HEK293T (cell line): ENCODE data around the gene MEGF9.
A peak's percentile ranks its signal among the peaks of the same experiment; 100 is the strongest.

Experiments used
- CTCF ChIA-PET: fragments of 350-600 bp; formaldehyde crosslinking; extraction: SDS; loops from one replicate; lab custom pipeline; 2021; ENCODE audit warnings: antibody characterized with exemption, inconsistent platforms; lab: Yijun Ruan, JAX
- POLR2A ChIA-PET: fragments of 350-600 bp; formaldehyde crosslinking; extraction: SDS; loops from one replicate; lab custom pipeline; 2020; ENCODE audit warnings: antibody characterized with exemption, inconsistent platforms; lab: Yijun Ruan, JAX
- DNase-seq: peaks from one replicate; pipeline ENCODE4 v3.0.0; 2012; ENCODE audit warnings: mixed read lengths; ENCODE audit errors: extremely low spot score
- ARNT ChIP-seq: fragments of 450-650 bp; IDR thresholded peaks from 2 replicates; pipeline ENCODE4 v1.6.1; 2017; ENCODE audit warnings: mild to moderate bottlenecking
- BHLHE40 ChIP-seq: fragments of 450-650 bp; IDR thresholded peaks from 2 replicates; pipeline ENCODE4 v1.6.1; 2016; ENCODE audit warnings: mild to moderate bottlenecking, moderate library complexity, borderline replicate concordance
- CTBP1 ChIP-seq: fragments of 450-650 bp; IDR thresholded peaks from 2 replicates; pipeline ENCODE4 v1.6.1; 2016; ENCODE audit warnings: borderline replicate concordance
- ELF4 ChIP-seq: fragments of 450-650 bp; IDR thresholded peaks from 2 replicates; pipeline ENCODE4 v1.6.1; 2017; ENCODE audit warnings: antibody characterized with exemption
- FOXA1 ChIP-seq: fragments of 450-650 bp; IDR thresholded peaks from 2 replicates; pipeline ENCODE4 v1.6.1; 2016; ENCODE audit warnings: mild to moderate bottlenecking
- FOXK2 ChIP-seq: fragments of 450-650 bp; IDR thresholded peaks from 2 replicates; pipeline ENCODE4 v1.6.1; 2016; ENCODE audit warnings: mild to moderate bottlenecking
- FOXM1 ChIP-seq: fragments of 450-650 bp; IDR thresholded peaks from 2 replicates; pipeline ENCODE4 v1.6.1; 2017; ENCODE audit warnings: mild to moderate bottlenecking, borderline replicate concordance
- HDGF ChIP-seq: fragments of 450-650 bp; IDR thresholded peaks from 2 replicates; pipeline ENCODE4 v1.6.1; 2017; ENCODE audit warnings: antibody characterized with exemption, borderline replicate concordance
- L3MBTL2 ChIP-seq: fragments of 450-650 bp; conservative IDR thresholded peaks from 2 replicates; pipeline ENCODE4 v1.6.1; 2016; ENCODE audit warnings: mild to moderate bottlenecking
- LEF1 ChIP-seq: fragments of 450-650 bp; IDR thresholded peaks from 2 replicates; pipeline ENCODE4 v1.6.1; 2017; ENCODE audit warnings: mild to moderate bottlenecking, borderline replicate concordance
- NFRKB ChIP-seq: fragments of 450-650 bp; IDR thresholded peaks from 2 replicates; pipeline ENCODE4 v1.6.1; 2016; ENCODE audit warnings: mild to moderate bottlenecking, moderate library complexity
- PKNOX1 ChIP-seq: fragments of 450-650 bp; IDR thresholded peaks from 2 replicates; pipeline ENCODE4 v1.6.1; 2016
- SP1 ChIP-seq: fragments of 450-650 bp; IDR thresholded peaks from 2 replicates; pipeline ENCODE4 v1.6.1; 2017
- SUZ12 ChIP-seq: fragments of 450-650 bp; IDR thresholded peaks from 2 replicates; pipeline ENCODE4 v1.6.1; 2016; ENCODE audit warnings: mild to moderate bottlenecking
- TARDBP ChIP-seq: fragments of 450-650 bp; IDR thresholded peaks from 2 replicates; pipeline ENCODE4 v1.6.1; 2016
- ZNF384 ChIP-seq: fragments of 450-650 bp; IDR thresholded peaks from 2 replicates; pipeline ENCODE4 v1.6.1; 2016

Gene MEGF9

DNA sequence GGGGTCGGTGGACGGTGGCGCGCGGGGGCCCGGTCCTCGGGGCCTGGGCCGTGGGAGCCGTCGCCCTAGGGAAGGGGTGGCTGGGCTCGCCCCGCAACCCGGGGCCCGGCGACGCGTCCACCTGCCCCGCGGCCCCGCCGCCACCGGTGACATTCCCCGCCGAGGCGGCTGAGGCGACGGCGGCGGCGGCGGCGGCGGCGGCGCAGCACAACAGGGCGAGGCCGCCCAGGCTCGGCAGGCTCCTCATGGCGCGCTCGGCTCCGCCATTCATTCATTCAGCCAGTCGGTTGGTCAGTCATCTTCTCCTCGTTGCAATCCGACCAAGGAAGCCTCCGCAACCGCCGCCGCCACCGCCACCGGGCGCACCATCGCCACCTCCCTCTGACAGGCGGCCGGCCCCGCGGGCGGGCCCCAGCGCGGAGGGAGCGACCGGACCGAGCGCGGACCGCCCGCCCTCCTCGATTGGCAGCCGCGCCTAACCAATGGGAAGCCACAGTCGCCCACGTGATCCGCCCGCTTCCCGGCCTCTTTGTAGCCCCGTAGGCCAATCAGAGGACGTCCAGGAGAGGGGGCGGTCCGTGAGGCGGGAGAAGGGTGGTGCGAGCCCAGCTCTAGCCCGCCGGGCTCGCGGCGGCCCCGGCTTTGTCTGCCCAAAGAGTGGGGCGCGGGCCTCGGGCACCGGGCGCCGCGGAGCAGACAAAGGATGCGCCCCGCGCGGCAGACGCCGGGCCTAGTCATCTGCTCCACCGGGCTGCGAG lies at the start of gene MEGF9:
MEGF9 (minus strand) TSS at position 383 of the 758 bp plus-strand sequence; CDS start at position 271, 112 bp downstream.
- TF ChIP-seq PKNOX1 (peak; percentile 98), ELF4 (no peak)
- peak; percentile 96 for DNase-seq
- ChIA-PET CTCF (interaction anchor here (0.6 kb wide), 1 partner anchor 94 kb away, joined by 4 read pairs; no protein-coding TSS in a partner anchor), POLR2A (interaction anchor here (0.6 to 2.0 kb wide), 5 partner anchors 12 to 215 kb away, joined by 3 to 11 read pairs (median 4); no protein-coding TSS in a partner anchor)

- CTCF ChIA-PET, result interaction anchor here (0.7 kb wide), 1 partner anchor 1427 kb away, joined by 3 read pairs; no protein-coding TSS in a partner anchor
- POLR2A ChIA-PET, result interaction anchor here (1.4 kb wide), 1 partner anchor 32 kb away, joined by 4 read pairs; the partner anchor contains the start of gene FBXW2
- no peak for TF ChIP-seq HDGF
- no peak for TF ChIP-seq FOXA1
- TF ChIP-seq ZNF384, result no peak
- TF ChIP-seq LEF1, result no peak
- no peak for DNase-seq
Measured at GRCh38 chr9:120761006-120761405, 46.7 kb upstream of the MEGF9 start.

DNA sequence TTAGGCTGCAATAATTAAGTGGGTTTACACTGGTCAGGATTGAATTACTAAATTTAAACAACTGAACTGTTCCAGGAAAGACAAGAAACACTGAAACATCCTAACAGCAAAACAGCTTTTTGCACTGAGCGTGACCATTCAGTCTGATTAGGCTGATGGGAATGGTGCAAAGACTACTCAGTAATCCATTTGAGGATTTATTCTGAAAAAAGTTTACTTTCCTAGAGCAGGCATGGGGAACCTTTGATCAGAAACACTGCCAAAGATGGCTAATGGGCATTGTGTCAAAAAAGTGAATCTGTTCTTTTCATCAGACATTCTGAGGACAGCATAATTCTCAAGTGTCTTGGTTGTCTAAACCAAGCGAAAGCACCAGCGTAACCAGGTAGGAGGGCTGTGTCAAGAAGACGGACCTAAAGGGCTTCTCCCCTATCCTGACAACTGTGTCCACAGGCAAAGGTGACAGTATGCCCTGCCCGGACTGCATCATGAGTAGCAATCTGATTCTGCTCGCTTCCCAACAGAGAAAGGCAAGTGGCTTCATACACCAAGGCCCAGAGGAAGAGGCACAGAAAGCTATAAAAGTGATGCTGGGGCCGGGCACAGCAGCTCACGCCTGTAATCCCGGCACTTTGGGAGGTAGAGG lies 45.6 kb upstream of the MEGF9 start:
- TF ChIP-seq ARNT, result no peak
- no peak for TF ChIP-seq SP1
- TF ChIP-seq BHLHE40, result no peak
- TF ChIP-seq NFRKB, result no peak
- TF ChIP-seq CTBP1, result no peak
- no peak for TF ChIP-seq SUZ12
- TF ChIP-seq PKNOX1, result no peak
- TF ChIP-seq LEF1, result no peak
- no peak for TF ChIP-seq FOXM1
- TF ChIP-seq L3MBTL2, result no peak
- CTCF ChIA-PET, result no interaction called here
- POLR2A ChIA-PET, result no interaction called here
- DNase-seq, result no peak

DNA sequence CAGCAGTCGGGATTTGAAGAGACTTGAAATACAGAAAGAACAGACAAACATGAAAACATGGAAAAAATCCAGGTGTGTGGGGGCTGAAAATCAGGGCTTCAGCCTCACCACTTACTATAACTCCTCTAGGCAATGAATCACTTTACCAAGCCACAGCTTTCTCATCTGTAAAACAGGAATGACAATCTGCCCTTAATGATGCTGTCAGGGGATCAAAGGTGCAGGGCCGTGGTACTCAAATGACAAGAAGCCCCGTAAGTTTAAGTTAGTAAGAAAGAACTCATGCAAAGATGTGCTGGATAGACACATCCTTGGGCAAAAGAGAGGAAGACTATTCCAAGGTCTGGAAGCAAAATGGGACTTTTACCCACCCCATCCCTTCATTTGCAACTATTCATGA lies 44.3 kb upstream of the MEGF9 start:
- CTCF ChIA-PET, result no interaction called here

DNA sequence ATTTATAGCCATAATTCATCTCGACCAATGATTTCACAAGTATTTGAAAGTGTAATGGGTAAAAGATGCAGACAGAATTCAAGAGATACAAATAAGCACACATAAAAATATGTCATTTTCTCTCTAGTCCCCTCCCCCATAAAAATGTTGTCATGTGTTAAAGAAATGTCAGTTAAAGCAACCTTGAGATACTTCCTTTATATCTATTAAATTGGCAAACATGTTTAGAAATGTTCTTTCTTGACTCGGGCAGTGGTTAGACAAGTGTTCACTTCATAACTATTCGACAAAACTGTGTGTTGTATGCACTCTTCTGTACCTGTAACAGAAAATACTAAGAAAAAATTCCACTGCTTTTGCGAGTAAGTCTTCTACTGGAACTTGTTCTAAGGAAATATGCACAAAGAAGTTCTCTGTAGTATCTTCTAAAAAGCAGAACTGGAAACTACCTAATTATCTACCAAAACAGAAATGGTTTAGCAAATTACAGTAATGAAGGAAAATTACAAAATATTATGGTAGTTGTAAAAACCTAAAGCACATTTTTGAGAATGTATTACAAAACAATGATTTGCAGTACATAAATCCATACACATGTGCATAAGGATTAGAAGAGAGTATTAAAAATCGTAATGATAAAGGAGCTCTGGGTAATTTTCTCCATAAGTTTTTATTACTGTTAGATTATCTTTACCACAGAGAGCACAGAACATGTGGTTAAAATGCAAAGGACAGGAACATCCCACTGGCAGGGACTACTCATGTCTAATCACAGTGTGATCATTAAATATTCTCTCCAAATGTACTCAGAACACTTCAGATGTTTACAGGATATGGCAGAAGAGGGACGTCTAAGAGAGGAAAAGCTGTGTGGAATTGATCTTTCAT lies 43.0 kb upstream of the MEGF9 start:
- POLR2A ChIA-PET, result no interaction called here
- no peak for TF ChIP-seq TARDBP
- no peak for TF ChIP-seq NFRKB
- TF ChIP-seq L3MBTL2, result no peak
- TF ChIP-seq CTBP1, result no peak
- no peak for TF ChIP-seq BHLHE40
- TF ChIP-seq FOXA1, result no peak
- TF ChIP-seq LEF1, result no peak
- TF ChIP-seq ELF4, result no peak
- TF ChIP-seq PKNOX1, result no peak
- no peak for TF ChIP-seq ARNT
- no peak for TF ChIP-seq FOXK2
- TF ChIP-seq ZNF384, result no peak
- TF ChIP-seq SUZ12, result no peak
- no peak for TF ChIP-seq FOXM1
- no peak for TF ChIP-seq SP1
- no peak for TF ChIP-seq HDGF
- CTCF ChIA-PET, result interaction anchor here (1.9 kb wide), 1 partner anchor 224 kb away, joined by 8 read pairs; no protein-coding TSS in a partner anchor
- no peak for DNase-seq

More for the DNA sequence above, 44.3 kb upstream of the MEGF9 start:
- TF ChIP-seq ELF4 (no peak), CTBP1 (no peak), NFRKB (no peak), L3MBTL2 (no peak), FOXK2 (no peak), SUZ12 (no peak), LEF1 (no peak), HDGF (no peak), ZNF384 (no peak), FOXM1 (no peak), BHLHE40 (no peak), ARNT (no peak)
- no peak for DNase-seq
- POLR2A ChIA-PET, result no interaction called here
